Endothelial cell of umbilical vein (primary cell): ENCODE data around the gene CRABP1. TPM values are rescaled to one million over a fixed set of nuclear protein-coding genes. Genes with fewer than 3 reads are reported as not detected.

Source experiments
- BruUV-seq: library from RNA; stranded (reverse); fragments of 400-500 nt; replicated peaks from 2 replicates; lab custom pipeline; 2021; lab: Mats Ljungman, UMichigan
- CTCF ChIA-PET: fragments of 300-600, 350-600 bp; sonication (Branson Sonifier 250); formaldehyde crosslinking; loops from one replicate; lab custom pipeline; 2021; ENCODE audit warnings: antibody characterized with exemption, inconsistent platforms; lab: Charles Lee
- POLR2A ChIA-PET: fragments of 300-600, 350-600 bp; sonication (Branson Sonifier 250); formaldehyde crosslinking; loops from one replicate; lab custom pipeline; 2021; ENCODE audit warnings: antibody characterized with exemption, inconsistent platforms; lab: Charles Lee
- DNase-seq: peaks from one replicate; pipeline ENCODE4 v3.0.0-alpha.2; 2011; ENCODE audit warnings: low read depth, low spot score
- FAIRE-seq: peaks from 2 replicates; lab custom pipeline; 2011; peaks lifted over from hg19 to GRCh38; lab: Jason Lieb, UNC
- H2AFZ ChIP-seq: 2 replicates; pipeline ENCODE4 v1.6.0; 2012; ENCODE audit warnings: low read depth, low read length, control low read depth, inconsistent platforms
- H3K27ac ChIP-seq: 2 replicates; pipeline ENCODE4 v1.5.1; 2011; ENCODE audit warnings: low read depth, mild to moderate bottlenecking, control low read depth, low read length, moderate library complexity; ENCODE audit not compliant: insufficient read depth
- H3K27me3 ChIP-seq, 2 experiments: 2 replicates each; pipeline versions ENCODE4 v1.6.0 to v1.6.1; 2011; ENCODE audit warnings: low read length in 2 of 2, mixed read lengths in 1 of 2; ENCODE audit not compliant: control insufficient read depth in 2 of 2, insufficient read depth in 2 of 2
- H3K36me3 ChIP-seq, 2 experiments: 2 replicates in 1 of 2; 3 replicates in 1 of 2; pipeline ENCODE4 v1.5.1; 2011; ENCODE audit warnings: low read length in 2 of 2, mild to moderate bottlenecking in 1 of 2, moderate library complexity in 1 of 2; ENCODE audit not compliant: control insufficient read depth in 2 of 2, insufficient read depth in 2 of 2; ENCODE audit errors: extremely low read depth in 1 of 2
- H3K4me1 ChIP-seq: 3 replicates; pipeline ENCODE4 v1.5.1; 2011; ENCODE audit warnings: mild to moderate bottlenecking, low read length; ENCODE audit not compliant: control insufficient read depth, insufficient read depth; ENCODE audit errors: extremely low read depth
- H3K4me2 ChIP-seq: 2 replicates; pipeline ENCODE4 v1.6.1; 2011; ENCODE audit warnings: low read length, control low read depth, mixed read lengths; ENCODE audit not compliant: insufficient read depth
- H3K4me3 ChIP-seq, 3 experiments: fragments of 200-600 bp in 1 of 3; sonication (generic), shearing (Covaris generic) in 1 of 3; replicated peaks in 1 of 3; 2 replicates each; pipeline ENCODE4 v1.5.1; 2011 to 2016; ENCODE audit warnings: control low read depth in 3 of 3, low read length in 3 of 3, mild to moderate bottlenecking in 2 of 3, inconsistent platforms in 1 of 3, low read depth in 1 of 3, moderate library complexity in 1 of 3; ENCODE audit not compliant: insufficient read depth in 1 of 3
- H3K79me2 ChIP-seq: 2 replicates; pipeline ENCODE4 v1.6.0; 2012; ENCODE audit warnings: low read length, inconsistent platforms; ENCODE audit not compliant: control insufficient read depth, insufficient read depth
- H3K9ac ChIP-seq: replicated peaks from 2 replicates; pipeline ENCODE3; 2011; ENCODE audit warnings: low read length, control low read depth; ENCODE audit not compliant: insufficient read depth; ENCODE audit errors: extremely low read depth
- H3K9me1 ChIP-seq: replicated peaks from 3 replicates; pipeline ENCODE4 v1.6.0; 2011; ENCODE audit warnings: mild to moderate bottlenecking, low read length; ENCODE audit not compliant: control insufficient read depth, insufficient read depth; ENCODE audit errors: extremely low read depth
- H3K9me3 ChIP-seq: replicated peaks from 2 replicates; pipeline ENCODE4 v1.5.1; 2012; ENCODE audit warnings: low read length, inconsistent platforms; ENCODE audit not compliant: control insufficient read depth, insufficient read depth
- H4K20me1 ChIP-seq: replicated peaks from 2 replicates; pipeline ENCODE3; 2011; ENCODE audit warnings: mild to moderate bottlenecking, low read length; ENCODE audit not compliant: control insufficient read depth, insufficient read depth; ENCODE audit errors: extremely low read depth
- EZH2 ChIP-seq: IDR thresholded peaks from 2 replicates; pipeline ENCODE4 v1.6.1; 2012; ENCODE audit warnings: borderline replicate concordance, low read depth, mild to moderate bottlenecking, moderate library complexity, low read length, inconsistent platforms; ENCODE audit not compliant: severe bottlenecking
- FOS ChIP-seq: IDR thresholded peaks from 2 replicates; pipeline ENCODE4 v1.6.1; 2011; ENCODE audit warnings: mild to moderate bottlenecking, low read length, moderate library complexity, borderline replicate concordance; ENCODE audit not compliant: insufficient read depth
- GATA2 ChIP-seq: IDR thresholded peaks from 2 replicates; pipeline ENCODE4 v1.7.0; 2011; ENCODE audit warnings: low read depth, mild to moderate bottlenecking, moderate library complexity, mixed read lengths, low read length; ENCODE audit not compliant: insufficient read length, insufficient read depth
- JUN ChIP-seq: IDR thresholded peaks from 2 replicates; pipeline ENCODE4 v1.6.1; 2011; ENCODE audit warnings: borderline replicate concordance, low read depth; ENCODE audit not compliant: insufficient read length, insufficient read depth
- MAX ChIP-seq: IDR thresholded peaks from 2 replicates; pipeline ENCODE4 v1.6.1; 2011; ENCODE audit not compliant: insufficient read depth, insufficient read length
- MYC ChIP-seq: IDR thresholded peaks from one replicate; pipeline ENCODE4 v1.6.1; 2011; ENCODE audit warnings: mild to moderate bottlenecking, low read depth, low read length
- POLR2A ChIP-seq: IDR thresholded peaks from 2 replicates; pipeline ENCODE4 v1.6.1; 2012; ENCODE audit warnings: low read depth, mild to moderate bottlenecking, control low read depth, low read length
- POLR2AphosphoS5 ChIP-seq: IDR thresholded peaks from 2 replicates; pipeline ENCODE4 v1.6.1; 2012; ENCODE audit warnings: low read depth, mild to moderate bottlenecking, control low read depth, low read length, moderate library complexity; ENCODE audit not compliant: insufficient read depth
- dilution Hi-C: fragments of 300-500 bp; cut with MboI; formaldehyde crosslinking; loops from one replicate; pipeline ENCODE4 v1.15.0; 2019; ENCODE audit warnings: low sequenced_read_pairs; ENCODE audit not compliant: extremely low pct_ligation_motif_present
- intact Hi-C: fragments of 100-400 bp; cut with micrococcal nuclease; formaldehyde crosslinking; loops from one replicate; pipeline ENCODE4 v1.10.0; 2022
- polyA plus RNA-seq, 4 experiments: library from polyadenylated mRNA; depleted of rRNA in 3 of 4; stranded (reverse) in 3 of 4; unstranded in 1 of 4; fragments of >200 nt; gene quantifications; 2 replicates each; pipeline versions ENCODE4 v1.2.1 to v1.2.3, GENCODE V29; 2011 to 2012; ENCODE audit warnings: missing spikeins in 1 of 4
- total RNA-seq: library from RNA; stranded (reverse); gene quantifications from 2 replicates; pipeline ENCODE4 v1.2.3, GENCODE V29; 2021
- TF ChIP-seq, protein P1 (sequence below), 2 donors: IDR thresholded peaks; 1 replicate in 1 of 2; 2 replicates in 1 of 2; pipeline ENCODE4 v1.5.1; 2011; ENCODE audit warnings: low read length in 2 of 2, mild to moderate bottlenecking in 2 of 2, moderate library complexity in 2 of 2, control low read depth in 1 of 2, inconsistent platforms in 1 of 2, low read depth in 1 of 2; ENCODE audit not compliant: insufficient read depth in 1 of 2; ENCODE audit errors: extremely low read depth in 1 of 2

The CRABP1 gene
- total and polyA plus RNA-seq, 2 donors (not counting 3 experiments of a cell fraction or from before 2014, with no cell fraction given), result 0.11 TPM; not detected in 1

GRCh38 chr15:78369161-78369560, 29.0 kb downstream of the CRABP1 start:
- no TSS peak for BruUV-seq
- POLR2A ChIA-PET, result no interaction called here
- H3K27me3 ChIP-seq, result peaks cover 4 to 6% of the 10 kb centered on the region in 2 experiments
- dilution Hi-C loops, result no loop called here
- TF ChIP-seq EZH2 (no peak), MAX (no peak), JUN (no peak), POLR2A (no peak), FOS (no peak), MYC (no peak), POLR2AphosphoS5 (no peak), GATA2 (no peak)
- TF ChIP-seq, protein P1, sequence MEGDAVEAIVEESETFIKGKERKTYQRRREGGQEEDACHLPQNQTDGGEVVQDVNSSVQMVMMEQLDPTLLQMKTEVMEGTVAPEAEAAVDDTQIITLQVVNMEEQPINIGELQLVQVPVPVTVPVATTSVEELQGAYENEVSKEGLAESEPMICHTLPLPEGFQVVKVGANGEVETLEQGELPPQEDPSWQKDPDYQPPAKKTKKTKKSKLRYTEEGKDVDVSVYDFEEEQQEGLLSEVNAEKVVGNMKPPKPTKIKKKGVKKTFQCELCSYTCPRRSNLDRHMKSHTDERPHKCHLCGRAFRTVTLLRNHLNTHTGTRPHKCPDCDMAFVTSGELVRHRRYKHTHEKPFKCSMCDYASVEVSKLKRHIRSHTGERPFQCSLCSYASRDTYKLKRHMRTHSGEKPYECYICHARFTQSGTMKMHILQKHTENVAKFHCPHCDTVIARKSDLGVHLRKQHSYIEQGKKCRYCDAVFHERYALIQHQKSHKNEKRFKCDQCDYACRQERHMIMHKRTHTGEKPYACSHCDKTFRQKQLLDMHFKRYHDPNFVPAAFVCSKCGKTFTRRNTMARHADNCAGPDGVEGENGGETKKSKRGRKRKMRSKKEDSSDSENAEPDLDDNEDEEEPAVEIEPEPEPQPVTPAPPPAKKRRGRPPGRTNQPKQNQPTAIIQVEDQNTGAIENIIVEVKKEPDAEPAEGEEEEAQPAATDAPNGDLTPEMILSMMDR (IDR thresholded peaks at IDR 0.05; ENCODE audit: extremely low read depth in 1 of 2, insufficient read depth in 1 of 2, low read depth in 1 of 2, low read length in 2 of 2), result no peak
- no peaks in the 10 kb centered on the region for H3K9me3 ChIP-seq
- CTCF ChIA-PET, result no interaction called here
- DNase-seq, result no peak
- H3K4me3 ChIP-seq, result no peak overlapping the region
- H3K9ac ChIP-seq, result no peak overlapping the region
- intact Hi-C loops, result no loop called here
- FAIRE-seq, result no peak
- H3K79me2 ChIP-seq, result no peaks in the 10 kb centered on the region
- no peak overlapping the region for H2AFZ ChIP-seq
- H3K36me3 ChIP-seq, result no peaks in the 10 kb centered on the region
- no peaks in the 10 kb centered on the region for H3K9me1 ChIP-seq
- H3K27ac ChIP-seq, result no peak overlapping the region
- no peak overlapping the region for H3K4me2 ChIP-seq
- H4K20me1 ChIP-seq, result no peaks in the 10 kb centered on the region
- H3K4me1 ChIP-seq, result no peaks in the 10 kb centered on the region
